HG02970 (cell line): ENCODE results near the gene DNAH17.

Experiments
- ATAC-seq: cut with Tn5 transposase; IDR thresholded peaks from one replicate; pipeline ENCODE4 v1.9.1; 2021; ENCODE audit warnings: mild to moderate bottlenecking, moderate library complexity, moderate number of reproducible peaks; ENCODE audit not compliant: unreplicated experiment, low FRiP score

Gene DNAH17

DNA sequence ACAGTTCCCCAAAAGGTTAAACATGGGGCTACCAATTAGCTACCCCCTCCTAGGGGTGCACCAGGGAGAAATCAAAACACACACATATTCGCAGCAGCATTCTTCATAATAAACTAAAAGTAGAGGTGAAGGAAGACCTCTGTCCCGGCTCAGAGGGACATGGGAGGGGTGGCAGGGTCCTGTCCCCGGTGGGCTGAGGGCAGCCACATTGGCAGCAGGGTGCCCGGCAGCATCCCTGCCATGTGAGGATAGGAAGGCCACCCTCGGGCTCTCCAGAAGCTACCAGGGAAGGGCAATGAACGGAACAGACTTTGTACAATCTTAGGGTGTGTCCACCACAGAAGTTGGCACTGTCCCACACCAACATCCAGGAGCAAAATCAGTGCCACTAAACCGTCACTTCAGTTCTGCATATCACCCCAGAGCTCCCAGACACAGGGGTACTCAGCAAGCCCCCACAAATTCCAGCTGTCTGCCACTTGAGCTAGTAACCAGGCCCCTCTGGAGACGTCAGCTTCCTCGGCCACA, 3.1 kb upstream of the DNAH17 start:
- ATAC-seq = no peak

DNA sequence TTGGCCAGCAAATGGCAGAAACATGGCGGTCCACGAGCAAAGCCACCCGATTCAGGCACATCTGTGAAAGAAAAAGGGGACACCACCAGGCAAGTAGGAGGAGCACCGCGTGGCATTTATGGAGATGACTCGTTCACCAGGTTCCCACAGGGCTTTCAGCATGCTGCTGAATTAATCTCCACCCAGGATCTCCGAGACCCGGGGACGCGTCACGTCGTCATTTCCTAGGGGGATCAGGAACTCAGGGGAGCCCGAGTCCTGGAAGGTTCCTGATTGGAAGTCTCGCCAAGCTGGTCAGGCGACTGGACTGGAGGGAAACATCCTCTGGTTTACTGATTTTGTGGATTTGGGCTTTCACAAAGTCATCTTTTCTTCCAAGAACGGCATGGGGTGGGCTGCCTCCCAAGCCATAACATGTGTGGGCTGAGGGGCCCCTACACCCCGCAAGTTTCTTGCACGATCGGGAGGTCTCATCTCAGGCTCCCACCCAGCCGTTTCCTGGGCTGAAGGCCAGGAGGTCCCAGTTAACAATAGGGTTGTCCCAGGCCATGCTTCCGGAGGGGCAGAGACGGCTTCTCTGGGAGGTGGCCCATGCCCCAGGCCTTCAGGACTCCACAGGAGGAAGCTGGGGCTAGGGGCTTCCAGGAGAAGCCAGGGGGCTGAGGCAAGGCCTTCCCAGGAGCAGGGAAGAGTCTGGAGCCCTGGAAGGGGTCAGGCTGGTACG, 645 bp downstream of the DNAH17 start:
- ATAC-seq = no peak

DNA sequence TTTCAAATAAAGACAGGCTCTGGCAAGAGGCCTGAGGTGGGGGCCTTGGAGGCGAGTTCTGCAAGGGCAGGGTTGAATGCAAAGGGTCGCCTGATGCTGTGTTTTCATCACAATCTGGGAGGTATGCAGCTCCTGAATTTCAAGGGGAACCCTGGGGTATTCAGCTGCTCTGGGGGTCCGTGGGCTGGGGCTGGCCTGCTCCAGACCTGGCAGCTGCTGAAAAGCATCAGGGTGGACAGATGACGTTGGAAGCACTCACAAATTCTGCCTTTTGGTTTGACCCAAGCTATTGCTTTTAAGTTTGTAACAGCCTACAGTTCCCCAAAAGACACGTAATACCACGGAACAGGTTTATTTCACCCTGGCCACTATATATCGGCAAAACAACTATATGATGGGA, 1.3 kb downstream of the DNAH17 start:
- ATAC-seq = no peak

DNA sequence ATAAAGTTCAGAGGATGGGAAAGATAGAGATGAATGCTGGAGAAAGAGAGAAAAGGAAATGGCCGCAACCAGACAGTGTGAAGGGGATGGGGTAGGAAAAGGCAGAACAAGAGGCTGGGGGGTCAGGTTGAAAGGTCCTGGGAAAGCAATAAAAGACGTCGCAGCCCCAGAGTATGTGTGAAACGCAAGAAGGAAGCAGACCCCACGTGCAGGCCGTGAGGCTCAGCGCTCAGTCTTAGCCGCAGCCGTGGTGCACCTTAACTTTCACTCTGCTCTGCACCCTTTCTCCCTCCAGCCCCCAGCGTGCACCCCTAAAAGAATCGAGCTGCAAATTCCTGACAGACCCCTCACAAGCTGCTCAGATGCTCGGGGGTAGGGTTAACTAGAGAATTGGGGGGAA, 1.9 kb downstream of the DNAH17 start:
- ATAC-seq = no peak

DNA sequence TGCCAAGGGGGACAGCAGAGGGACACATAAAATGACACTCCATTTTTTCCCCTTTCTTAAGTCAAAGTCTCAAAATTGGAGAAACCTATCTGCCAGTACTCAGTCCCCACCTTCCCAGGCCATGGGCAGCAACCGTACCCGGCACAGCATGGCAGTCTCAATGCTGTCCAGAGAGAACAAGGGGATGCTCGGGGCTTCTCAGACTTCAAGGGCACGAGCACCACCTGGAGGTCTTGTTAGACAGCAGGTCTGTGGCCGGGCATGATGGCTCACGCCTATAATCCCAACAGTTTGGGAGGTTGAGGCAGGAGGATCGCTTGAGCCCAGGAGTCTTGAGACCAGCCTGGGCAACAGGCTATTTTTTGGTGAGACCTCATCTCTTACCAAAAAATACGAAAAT, 3.2 kb downstream of the DNAH17 start:
- no peak for ATAC-seq

DNA sequence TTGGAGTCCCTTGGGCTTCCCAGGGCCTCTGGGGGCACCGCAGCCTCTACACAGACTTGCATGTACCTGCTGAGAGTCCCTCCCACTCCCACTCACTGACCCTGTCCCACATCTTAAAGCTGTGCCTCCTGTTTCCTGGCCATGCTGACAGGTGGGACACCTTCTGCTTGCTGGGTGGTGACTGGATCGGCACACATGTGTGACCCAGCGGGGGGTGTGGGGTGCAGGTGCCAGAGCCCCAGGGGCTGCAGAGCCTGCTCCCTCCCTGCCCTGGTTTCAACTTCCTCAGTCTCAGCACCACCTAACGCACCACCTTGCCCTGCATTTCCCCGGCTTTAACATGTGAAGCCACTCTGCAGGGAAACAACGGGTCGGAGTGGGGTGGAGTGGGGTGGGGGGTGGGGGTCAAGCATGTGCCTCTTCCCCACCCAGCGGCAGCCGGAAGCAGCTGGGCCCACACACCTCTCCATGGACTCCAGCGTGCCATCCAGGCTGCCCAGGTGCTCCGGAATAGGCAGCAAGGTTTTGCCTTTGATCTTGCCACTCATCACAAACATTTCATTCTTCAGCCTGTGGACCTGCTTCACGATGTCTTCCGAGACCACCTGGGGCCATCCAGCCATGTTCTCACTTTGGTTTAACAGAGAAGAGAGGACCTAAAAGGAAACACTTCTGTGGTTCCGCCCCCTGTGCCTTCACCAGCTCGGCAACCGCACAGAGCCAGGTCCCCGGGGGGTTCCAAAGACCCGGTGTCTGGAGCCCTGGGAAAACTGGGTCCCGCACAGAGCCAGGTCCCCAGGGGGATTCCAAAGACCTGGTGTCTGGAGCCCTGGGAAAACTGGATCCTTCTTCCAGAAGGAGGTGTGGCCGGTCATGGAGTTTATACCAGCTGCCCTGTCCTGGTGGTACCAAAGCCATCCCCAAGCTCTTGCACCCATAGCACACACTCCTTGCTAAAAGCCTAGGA, 4.7 kb downstream of the DNAH17 start:
- no peak for ATAC-seq

DNA sequence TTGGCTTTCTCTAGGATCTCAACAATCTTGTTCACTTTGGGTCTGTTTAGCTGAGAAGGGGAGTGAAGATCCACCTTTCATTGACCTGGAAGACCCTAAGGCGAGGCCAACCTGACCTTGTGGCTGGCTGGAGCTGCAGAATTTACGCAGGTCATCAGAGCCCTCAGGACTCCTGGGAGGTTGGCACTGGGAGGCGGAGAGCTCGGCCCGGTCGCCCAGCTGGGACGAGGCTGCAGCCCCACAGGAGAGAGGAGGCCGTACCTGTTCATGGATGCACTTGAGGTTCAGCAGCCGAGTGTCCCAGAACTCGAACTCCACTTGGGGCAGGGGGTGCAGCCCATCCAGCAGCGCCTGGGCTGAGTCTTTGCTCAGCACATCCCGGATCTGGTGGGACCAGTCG, 5.9 kb downstream of the DNAH17 start:
- ATAC-seq = no peak

DNA sequence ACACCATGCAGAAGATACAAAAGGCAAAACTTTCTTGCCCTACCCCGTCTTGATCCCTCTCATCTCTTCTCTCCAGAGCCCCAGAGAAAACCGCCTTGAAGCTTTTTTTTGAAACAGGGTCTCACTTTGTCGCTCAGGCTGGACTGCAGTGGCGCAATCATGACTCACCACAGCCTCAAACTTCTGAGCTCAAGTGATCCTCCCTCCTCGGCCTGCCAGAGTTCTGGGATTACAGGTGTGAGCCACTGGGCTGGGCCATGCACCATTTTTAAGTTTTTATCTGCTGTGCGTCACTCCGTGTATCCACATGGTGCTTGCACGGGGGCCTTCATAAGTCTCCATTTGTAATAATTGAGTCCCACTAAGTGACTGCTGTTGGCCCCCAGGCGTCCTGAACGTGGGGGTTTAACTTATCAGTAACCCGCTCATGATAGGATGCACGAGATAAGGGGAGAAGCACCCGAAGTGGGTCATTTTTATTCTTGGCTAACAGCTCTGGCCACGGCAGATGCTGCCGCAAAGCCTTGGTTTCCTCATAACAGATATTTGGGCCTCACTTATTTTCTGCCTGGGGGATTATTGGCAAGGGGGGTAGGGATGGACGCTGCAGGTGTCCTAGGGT, 8.6 kb downstream of the DNAH17 start:
- no peak for ATAC-seq

DNA sequence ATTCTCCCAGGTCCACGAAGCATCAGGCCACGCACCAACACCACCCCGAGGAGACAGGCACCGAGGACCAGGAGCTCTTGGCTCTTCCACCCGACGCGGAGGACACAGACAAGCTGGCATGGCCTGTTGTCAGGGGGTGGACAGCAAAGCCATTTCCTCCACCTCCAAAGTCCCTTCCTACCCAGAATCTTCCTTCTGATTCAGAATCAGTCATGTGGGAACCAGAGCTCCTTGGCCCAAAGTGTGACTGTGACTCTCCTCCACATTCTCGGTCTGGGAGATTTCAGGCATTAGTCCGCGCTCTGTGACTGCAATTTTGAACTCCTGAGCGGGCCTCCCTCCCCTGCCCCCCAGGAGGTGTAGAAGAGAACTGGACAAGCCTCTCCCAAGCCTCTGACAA, 9.2 kb downstream of the DNAH17 start:
- no peak for ATAC-seq

DNA sequence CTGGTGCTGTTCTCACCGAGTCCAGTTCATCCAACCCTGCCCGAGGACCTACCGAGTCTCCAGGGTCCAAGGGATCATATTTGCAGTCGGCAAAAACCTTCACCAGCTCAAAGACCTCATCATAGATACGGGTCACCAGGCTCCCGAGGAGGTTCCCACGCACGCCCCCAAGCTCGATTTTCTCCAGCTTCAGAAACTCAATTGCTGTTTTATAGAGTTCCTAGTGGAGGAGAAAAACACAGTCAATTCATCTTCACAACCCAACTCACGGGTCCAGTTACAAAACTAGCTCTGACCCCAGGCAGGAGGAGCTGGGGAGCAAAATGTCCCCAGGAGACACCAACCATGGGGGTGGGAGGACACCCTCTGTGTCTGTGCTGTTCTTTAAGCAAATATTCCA, 10.2 kb downstream of the DNAH17 start:
- ATAC-seq = no peak

DNA sequence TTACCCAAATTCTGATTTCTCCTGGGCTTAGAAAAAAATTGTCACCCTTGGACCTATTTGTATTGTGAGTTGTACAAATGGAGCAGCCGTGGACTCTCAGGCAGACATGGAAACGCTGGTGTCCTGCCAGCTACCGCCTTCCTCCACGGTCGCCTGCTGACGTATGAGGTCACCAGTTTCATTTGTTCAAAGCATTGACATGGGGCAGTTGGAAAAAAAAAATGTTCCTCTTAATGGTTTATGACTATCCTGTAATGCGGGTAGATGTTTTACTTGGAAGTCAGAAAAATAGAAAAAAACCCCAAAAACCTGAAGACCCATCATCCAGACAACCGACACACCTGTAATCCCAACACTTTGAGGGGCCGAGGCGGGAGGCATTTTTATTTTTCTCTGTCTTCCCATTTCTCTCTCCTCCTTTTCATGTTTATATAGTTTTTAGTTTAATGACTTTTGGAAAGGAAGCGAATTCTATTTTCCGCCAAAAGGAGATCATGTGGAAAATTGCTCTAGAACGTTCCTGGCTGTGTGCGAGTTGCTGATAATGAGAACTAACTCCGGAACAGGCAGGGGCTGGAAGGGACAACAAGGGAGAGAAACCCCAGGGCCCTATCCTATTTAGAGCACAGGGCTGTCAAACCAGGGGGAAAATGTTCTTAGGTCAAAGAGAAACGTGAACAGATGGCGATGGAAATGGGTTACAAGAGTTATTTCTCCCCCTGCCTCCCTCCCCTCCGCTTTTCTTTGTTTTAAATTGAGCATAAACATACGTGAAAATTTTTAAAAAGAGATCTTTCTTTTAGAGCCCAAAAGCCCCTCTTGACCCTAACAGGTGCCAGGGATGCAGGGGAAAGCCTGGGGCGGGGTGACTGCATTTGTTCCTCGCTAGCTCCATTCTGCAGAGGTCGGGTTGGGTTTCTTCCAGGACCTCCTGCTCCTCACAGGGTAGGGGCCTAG, 13.7 kb downstream of the DNAH17 start:
- no peak for ATAC-seq

DNA sequence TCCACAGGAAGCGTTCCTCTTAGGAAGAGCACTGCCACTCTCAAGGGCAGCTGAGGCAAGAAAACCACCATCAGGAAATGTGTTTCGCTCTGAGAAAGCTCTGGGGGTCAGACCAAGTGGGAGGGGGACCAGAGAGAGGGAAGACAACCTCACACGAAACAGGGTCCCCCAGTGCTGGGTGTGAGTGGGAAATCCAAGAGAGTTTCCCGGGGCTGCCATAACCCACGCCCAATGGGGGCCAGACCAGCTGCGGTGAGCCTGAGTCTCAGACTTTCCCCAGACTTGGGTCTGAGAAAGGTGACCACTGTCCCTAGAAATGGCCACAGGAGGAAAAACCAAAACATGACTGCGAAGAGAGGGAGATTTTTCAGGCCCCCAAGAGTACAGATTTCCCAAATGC, 14.5 kb downstream of the DNAH17 start:
- no peak for ATAC-seq

DNA sequence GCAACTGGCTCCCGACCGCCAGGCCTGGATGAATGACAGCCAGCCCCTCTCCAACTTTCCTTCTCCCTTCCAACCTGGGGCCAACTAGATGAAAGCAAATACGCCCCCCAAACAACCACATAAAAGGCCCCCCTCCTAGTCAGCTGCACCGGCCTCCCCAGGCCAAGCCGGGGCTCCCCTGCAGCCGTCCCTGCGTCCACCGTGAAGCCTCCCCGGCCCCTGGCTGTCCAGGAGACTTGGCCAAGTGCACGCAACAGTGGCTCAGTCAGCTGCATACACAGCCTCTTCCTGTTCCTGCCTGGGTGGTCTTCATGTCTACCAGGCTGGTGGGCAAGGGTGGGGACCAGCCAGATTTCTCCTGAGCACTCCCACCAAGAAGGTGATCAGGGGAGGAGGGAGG, 16.0 kb downstream of the DNAH17 start:
- no peak for ATAC-seq

DNA sequence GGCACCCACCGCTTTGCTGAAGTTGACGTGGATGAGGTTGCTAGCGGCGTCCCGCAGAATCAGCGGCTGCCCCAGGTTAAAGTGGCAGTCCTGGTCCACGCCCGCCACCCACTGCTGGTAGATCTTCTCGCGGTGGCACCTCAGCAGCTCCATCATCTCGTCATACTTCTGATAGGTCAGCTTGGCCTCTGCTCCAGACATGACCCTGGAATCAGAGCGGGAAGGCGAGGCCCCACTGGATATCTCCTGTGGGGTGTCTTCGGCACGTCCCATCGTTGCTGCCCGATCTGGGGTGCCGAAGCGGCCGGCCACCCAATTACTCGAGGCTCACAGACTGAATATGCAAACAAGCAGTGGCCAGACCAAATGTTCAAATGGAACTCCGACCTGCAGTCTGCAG, 16.5 kb downstream of the DNAH17 start:
- no peak for ATAC-seq

DNA sequence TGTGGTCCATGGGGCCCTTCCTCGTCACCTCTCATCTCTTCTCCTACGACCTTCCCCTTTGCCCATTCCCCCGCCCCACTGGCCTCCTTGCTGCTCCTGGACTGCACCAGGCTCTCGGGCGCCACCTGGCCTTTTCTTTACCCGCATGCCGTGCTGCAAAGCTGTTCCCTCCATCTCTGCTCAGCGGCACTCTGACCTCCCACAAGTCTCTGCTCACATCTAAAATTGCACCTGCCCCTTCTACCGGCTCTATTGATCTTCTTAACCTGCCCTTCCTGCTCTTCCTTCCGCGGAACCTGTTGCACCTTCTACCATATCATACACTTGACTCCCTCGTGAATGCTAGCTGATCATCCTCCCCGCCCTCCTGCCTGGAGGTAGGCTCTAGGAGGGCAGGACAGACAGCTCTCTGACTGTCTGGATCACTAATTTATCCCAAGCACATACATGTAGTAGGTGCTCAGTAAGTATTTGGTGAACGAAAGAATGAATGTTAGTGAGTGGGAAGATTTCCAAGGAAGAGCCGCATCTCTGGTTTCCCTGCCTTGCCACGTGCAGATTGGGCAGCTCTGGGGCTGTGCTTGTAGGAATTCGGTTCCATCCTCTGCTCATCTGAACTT, 17.3 kb downstream of the DNAH17 start:
- no peak for ATAC-seq

DNA sequence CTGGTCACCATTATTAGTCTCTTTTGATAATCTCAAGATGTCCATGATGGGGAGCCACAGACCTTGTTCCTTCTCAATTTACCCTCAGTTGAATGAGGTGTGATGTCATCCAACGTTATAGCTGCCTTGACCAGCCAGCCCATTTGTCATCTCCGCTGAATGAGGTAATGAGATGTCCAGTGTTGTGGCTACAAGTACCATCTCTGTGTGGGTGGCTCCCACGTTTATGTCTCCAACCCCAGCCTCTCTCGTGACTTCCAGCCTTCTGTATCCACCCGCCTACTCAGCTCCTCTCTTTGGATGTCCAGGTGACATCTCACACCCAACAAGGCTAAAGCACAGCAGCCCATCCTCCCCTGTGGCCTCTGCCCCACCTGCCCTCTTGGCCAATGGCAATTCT, 18.2 kb downstream of the DNAH17 start:
- no peak for ATAC-seq

DNA sequence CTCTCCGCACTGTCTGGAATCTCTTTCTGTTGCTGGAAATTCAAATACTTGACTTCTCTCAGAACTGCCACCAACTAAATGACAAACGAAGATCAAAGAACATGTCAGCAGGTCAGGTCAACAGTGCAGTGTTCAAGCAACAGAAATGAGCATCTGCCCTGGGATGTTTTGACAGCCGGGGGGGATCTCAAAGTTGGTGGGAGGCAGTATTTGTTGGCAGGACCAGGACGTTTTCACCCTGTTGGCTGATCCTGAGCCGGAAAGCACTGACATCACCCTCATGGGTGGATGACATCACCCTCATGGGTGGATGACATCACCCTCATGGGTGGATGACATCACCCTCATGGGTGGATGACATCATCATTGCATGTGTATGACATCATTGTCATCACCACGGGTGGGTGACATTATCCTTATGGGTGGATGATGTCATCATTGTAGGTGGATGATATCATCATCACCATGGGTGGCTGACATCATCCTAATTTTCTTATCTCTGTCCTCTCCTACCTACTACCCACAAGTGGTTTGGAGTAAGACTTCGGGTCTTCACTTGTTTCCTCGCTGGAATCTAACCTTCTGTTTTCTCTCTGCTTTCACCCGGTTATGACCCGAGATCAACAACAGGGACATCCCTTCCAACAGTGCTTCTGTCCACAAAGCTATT, 18.9 kb downstream of the DNAH17 start:
- no peak for ATAC-seq

DNA sequence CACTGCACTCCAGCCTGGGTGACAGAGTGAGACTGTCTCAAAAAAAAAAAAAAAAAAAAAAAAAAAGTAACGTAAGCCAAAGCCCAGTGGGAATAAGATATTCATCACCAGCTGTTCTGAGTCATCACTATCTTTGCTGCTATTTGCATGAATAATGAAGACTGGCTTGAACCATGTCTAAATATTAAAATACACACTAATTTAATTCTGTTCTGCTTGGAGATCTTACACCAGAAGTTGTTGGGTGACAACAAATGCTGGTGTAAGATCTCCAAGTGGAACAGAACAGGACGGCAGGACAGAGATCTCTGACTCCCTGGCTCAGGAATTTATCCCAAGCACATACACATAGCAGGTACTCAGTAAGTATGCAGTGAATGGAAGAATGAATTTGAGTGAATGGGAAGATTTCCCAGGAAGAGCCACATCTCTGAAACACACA, 19.6 kb downstream of the DNAH17 start:
- ATAC-seq = no peak

DNA sequence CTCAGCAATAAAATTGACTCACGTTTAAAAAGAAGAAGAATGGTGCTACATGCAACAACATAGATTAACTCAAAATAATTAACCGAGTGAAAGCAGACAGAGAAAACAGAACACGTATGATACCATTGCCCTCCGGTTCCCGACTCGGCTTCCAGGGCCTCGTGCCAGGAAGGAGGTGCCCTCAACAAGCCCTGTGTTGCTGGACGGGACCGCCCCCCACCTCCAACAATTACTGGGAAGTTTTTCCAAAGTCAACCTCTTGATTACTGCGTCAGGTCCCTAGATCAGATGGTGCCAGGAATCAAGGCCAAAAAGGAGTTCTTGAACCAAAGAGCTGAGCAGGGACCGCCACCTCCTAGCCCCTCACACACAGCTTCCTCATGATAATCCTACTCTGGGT, 20.4 kb downstream of the DNAH17 start:
- no peak for ATAC-seq
